ENCODE results near the gene GGT6.
"Not testable (repeated sequence)": the region's sequence is repeated elsewhere in the genome, so short reads cannot be mapped to it uniquely, and the experiment has no call there.

GGT6 gene

DNA sequence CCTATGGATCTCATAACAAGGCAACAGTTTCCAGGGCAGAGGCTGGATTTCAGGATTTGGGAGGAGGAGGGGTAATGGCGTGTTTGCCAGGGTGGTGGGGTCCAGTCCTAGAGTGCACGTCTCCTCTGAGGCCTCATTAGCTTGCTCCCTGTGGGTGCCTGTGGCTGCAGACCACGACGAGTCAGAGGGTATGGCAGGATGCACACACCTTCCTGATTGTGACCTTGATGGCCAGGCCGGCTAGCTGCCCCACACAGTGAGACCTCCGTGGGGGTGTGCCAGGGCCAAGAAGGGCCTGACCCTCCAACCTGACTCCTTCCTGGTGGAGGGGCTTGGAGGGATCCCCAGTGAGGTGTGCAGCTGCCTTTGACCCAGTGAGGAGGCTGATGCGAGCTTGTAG, 19.9 kb upstream of the GGT6 start:
- no peak overlapping the region for H3K4me3 ChIP-seq (replicated peaks; ENCODE audit: insufficient read depth, low read length)
- no peak for TF ChIP-seq SPI1 (IDR thresholded peaks at IDR 0.05; ENCODE audit: borderline replicate concordance, low read depth)
- TF ChIP-seq GABPA (IDR thresholded peaks at IDR 0.05; ENCODE audit: low read depth), result no peak
- TF ChIP-seq, protein P1, sequence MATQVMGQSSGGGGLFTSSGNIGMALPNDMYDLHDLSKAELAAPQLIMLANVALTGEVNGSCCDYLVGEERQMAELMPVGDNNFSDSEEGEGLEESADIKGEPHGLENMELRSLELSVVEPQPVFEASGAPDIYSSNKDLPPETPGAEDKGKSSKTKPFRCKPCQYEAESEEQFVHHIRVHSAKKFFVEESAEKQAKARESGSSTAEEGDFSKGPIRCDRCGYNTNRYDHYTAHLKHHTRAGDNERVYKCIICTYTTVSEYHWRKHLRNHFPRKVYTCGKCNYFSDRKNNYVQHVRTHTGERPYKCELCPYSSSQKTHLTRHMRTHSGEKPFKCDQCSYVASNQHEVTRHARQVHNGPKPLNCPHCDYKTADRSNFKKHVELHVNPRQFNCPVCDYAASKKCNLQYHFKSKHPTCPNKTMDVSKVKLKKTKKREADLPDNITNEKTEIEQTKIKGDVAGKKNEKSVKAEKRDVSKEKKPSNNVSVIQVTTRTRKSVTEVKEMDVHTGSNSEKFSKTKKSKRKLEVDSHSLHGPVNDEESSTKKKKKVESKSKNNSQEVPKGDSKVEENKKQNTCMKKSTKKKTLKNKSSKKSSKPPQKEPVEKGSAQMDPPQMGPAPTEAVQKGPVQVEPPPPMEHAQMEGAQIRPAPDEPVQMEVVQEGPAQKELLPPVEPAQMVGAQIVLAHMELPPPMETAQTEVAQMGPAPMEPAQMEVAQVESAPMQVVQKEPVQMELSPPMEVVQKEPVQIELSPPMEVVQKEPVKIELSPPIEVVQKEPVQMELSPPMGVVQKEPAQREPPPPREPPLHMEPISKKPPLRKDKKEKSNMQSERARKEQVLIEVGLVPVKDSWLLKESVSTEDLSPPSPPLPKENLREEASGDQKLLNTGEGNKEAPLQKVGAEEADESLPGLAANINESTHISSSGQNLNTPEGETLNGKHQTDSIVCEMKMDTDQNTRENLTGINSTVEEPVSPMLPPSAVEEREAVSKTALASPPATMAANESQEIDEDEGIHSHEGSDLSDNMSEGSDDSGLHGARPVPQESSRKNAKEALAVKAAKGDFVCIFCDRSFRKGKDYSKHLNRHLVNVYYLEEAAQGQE (IDR thresholded peaks at IDR 0.05; ENCODE audit: insufficient replicate concordance, low read depth), result no peak
- TF ChIP-seq POLR2AphosphoS5 (IDR thresholded peaks at IDR 0.05; ENCODE audit: low read depth), result no peak
- no peak for TF ChIP-seq CTCF (IDR thresholded peaks at IDR 0.05; ENCODE audit: insufficient read depth, low read length)
- peaks cover 6% of the 10 kb centered on the region for H3K27me3 ChIP-seq (ENCODE audit: insufficient read depth, poor library complexity, severe bottlenecking)
- no peak for DNase-seq (ENCODE audit: low read depth in 1 of 2, low spot score in 1 of 2)
- H3K27ac ChIP-seq (replicated peaks), result no peak overlapping the region

GRCh38 chr17:4579678-4580077, 19.3 kb upstream of the GGT6 start:
- Histone ChIP-seq H3K27me3 (ENCODE audit: insufficient read depth, poor library complexity, severe bottlenecking) (peaks cover 2% of the 10 kb centered on the region), H3K4me3 (replicated peaks; ENCODE audit: insufficient read depth, low read length) (no peak overlapping the region), H3K27ac (replicated peaks) (no peak overlapping the region)
- TF ChIP-seq CTCF (IDR thresholded peaks at IDR 0.05; ENCODE audit: insufficient read depth, low read length), result no peak
- TF ChIP-seq GABPA (IDR thresholded peaks at IDR 0.05; ENCODE audit: low read depth), result no peak
- TF ChIP-seq, protein P1 (IDR thresholded peaks at IDR 0.05; ENCODE audit: insufficient replicate concordance, low read depth), result no peak
- TF ChIP-seq SPI1 (IDR thresholded peaks at IDR 0.05; ENCODE audit: borderline replicate concordance, low read depth), result no peak
- no peak for TF ChIP-seq POLR2AphosphoS5 (IDR thresholded peaks at IDR 0.05; ENCODE audit: low read depth)
- DNase-seq (ENCODE audit: low read depth in 1 of 2, low spot score in 1 of 2), result no peak

- not testable (repeated sequence) for H3K27me3 ChIP-seq (ENCODE audit: insufficient read depth, poor library complexity, severe bottlenecking); H3K27ac ChIP-seq (replicated peaks); H3K4me3 ChIP-seq (replicated peaks; ENCODE audit: insufficient read depth, low read length); DNase-seq (ENCODE audit: low read depth in 1 of 2, low spot score in 1 of 2)
These were observed 18.0 kb upstream of the GGT6 start for GRCh38 chr17:4578349-4578748.

- H3K27ac ChIP-seq (replicated peaks), result no peak overlapping the region
- TF ChIP-seq, protein P1 (IDR thresholded peaks at IDR 0.05; ENCODE audit: insufficient replicate concordance, low read depth), result no peak
- TF ChIP-seq CTCF (IDR thresholded peaks at IDR 0.05; ENCODE audit: insufficient read depth, low read length), result no peak
- TF ChIP-seq SPI1 (IDR thresholded peaks at IDR 0.05; ENCODE audit: borderline replicate concordance, low read depth), result no peak
- TF ChIP-seq GABPA (IDR thresholded peaks at IDR 0.05; ENCODE audit: low read depth), result no peak
- TF ChIP-seq POLR2AphosphoS5 (IDR thresholded peaks at IDR 0.05; ENCODE audit: low read depth), result no peak
- H3K4me3 ChIP-seq (replicated peaks; ENCODE audit: insufficient read depth, low read length), result no peak overlapping the region
- H3K27me3 ChIP-seq (ENCODE audit: insufficient read depth, poor library complexity, severe bottlenecking), result no peaks in the 10 kb centered on the region
- no peak for DNase-seq (ENCODE audit: low read depth in 1 of 2, low spot score in 1 of 2)
These were observed 17.1 kb upstream of the GGT6 start for GRCh38 chr17:4577386-4577993.

Measured in HL-60 (cell line).